HG03558 (cell line): Measurements from ENCODE around the gene SYT15.

Experiments used
- ATAC-seq: cut with Tn5 transposase; IDR thresholded peaks from one replicate; pipeline ENCODE4 v1.9.1; 2021; ENCODE audit warnings: moderate number of reproducible peaks; ENCODE audit not compliant: unreplicated experiment; ENCODE audit errors: extremely low read depth

SYT15 gene

DNA sequence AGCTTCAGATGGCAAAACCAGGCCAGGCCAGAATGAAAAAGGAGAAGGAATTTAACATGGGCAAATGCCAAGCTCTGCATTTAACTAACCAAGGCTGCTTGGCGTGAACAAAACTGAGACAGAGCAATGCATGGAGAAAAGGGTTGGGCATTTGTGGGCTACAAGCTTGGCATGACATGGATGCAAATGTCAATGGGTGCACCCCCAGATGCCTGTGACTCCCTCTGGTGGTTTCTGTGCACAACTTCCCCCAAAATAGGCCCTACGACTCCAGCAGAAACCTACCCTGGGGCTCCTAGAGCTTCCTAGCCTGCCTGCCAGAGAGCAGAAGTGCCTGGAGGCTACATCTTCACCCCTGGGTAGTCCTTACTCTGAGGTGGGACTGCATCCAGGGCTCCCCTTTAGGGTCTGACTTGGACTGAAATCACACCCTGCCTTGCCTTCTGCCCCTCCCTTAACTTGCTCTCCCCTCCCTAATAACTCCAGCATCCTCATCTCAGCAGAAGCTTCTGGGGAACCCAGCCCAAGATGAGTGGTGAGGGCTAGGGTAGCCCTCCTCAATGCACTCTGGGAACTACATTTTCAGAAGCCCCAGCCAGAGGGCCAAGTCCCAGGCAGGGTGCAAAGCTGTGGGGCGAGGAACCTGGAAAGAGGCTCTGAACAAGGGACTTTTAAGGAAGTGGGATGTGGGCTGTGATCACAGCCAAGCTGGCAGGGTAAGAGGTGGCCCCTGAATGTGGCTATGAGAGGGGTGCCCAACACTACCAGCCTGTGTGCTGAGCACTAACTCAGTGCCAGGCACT, 33.7 kb upstream of the SYT15 start:
- no peak for ATAC-seq

DNA sequence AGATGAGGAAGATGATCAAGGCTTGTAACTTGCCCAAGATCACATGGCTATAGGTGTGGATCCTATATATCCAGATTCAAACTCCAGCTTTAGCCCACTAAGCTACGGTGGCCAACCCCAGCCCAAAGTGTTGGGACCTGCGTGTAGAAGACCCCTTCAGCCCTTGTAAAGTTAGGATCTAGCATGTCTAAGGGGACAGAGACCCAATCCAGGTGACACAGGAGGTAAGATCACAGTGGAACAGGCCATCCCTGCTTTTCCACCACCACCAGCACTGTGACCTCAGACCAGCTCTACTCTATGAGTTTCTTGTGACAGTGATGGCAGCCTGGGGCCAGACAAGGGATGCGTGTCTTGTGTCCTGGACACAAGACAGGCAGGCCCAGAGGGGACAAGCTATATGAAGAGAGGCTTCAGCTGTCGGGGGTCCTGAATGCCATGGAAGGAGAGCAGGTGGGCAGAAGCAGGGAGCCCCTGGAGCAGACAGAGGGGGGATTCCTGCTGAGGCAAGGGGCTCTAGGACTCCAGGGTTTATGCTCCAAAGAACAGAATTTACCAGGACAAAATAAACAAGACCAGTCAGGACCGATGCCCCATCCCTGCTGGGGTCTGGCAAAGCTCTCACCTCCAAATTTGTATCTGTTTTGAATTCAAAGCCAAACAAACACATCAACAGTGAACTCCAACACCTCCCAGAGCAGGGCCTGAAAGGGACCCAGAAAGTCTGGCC, 32.9 kb upstream of the SYT15 start:
- ATAC-seq, result no peak

DNA sequence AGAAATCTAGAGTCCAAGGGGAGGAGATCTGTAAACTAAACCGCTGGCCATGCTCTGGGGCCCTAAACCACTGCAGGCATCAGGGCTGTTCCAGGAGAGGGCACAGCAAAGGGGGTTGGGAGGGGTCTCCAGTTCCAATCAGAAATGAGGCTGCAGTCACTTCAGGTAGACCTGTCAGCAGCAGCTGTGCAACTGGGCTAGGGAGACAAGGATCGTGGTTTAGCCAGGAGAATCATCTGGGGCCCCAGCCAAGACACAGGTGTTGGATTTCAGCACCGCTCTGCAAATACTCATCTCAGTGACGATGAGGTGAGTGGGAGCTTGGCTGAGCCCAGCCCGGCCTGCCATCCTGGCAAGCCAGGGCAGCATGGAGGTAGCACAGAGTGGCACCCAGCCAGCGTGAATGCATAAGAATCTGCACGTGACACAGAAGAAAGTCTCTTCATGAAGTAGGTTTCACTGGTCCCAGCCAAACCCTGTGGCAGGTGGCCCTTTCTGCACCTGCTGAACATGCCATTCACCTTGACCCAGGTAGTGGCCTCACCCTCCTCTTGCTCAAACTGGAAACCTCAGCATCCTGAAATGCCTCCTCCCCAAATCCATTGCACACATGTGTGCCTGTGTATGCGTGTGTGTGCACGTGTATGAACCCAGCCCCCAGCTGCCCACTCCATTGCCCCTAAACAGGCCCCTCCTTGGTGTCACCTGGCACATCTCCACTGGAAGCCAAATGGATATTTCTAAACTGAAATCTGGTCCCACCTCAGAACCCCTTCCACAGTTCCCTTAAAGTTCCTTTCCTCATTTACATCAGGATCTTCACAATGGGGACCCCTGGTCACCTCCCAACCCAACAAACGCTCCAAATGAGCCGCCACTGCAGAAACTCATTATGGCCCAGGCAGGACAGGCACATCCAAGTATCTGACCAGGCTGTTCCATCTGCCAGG, 32.1 kb upstream of the SYT15 start:
- no peak for ATAC-seq

DNA sequence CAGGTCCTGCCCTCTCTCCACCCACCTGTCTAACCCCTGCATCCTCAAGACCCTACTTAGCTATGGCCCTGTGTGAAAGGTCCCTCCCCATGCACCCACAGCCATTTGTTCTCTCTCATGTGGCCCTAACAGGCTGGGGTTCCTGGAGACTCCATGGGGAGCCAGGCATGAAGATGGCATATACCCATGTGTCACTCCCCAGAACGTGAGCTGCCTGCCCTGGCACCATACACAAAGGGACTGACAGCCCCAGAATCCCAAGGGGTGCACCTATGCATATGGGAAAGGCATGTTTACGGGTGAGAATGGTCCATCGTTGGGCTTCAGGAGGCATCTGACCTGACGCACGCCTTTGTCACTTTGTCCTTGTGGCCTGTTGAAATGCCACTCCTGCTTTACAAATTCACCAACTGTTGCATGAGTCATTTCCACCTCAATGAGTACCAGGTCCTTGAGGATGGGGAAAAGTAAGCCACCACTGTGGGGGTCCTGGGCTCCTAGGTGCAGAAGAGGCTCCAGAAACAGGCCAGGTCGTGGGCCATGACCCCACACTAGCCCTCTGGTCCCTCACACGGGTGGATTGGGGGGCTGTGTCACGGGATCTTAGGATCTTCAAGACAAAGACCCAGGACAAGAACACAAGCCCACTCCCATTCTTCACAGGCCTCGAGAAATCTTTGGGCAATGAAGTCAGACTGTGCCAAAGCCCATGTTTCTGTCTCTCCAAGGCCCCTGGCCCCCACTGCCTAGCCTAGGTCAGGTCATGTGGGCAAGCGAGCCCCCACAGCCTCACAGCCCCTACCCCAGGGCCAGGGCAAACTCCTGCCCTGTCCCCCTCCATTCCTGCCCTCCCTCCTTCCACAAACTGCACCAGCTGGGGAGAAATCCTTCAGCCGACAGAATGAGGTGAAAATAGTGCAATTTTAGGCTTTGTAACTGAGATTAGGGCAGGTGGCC, 31.1 kb upstream of the SYT15 start:
- ATAC-seq, result no peak

DNA sequence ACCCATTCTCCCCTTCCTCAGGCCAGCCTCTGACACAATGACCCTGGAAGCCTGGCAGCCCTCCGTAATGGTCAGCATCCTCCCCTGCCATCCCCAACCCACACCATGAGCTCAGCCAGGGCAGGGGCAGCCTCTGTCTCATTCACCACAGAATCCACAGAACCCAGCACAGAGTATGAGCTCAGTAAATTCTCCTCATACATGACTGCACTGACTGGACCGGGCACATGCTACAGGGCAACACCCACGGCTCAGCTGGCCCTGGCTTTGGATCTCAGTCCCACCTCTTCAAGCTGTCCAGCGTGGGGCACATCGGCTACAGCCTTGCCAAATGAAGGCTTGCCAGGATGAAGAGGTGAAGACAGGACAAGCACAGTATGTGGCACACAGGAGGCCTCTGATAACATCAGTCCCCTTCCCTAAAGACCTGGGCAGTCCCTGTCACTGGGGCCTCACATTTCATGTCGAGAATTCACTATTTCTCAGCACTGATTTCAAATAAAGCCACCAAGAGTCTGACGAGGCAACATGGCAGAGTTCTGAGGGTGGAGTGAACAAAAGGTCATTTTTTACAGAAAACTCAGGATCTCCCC, 30.3 kb upstream of the SYT15 start:
- no peak for ATAC-seq

DNA sequence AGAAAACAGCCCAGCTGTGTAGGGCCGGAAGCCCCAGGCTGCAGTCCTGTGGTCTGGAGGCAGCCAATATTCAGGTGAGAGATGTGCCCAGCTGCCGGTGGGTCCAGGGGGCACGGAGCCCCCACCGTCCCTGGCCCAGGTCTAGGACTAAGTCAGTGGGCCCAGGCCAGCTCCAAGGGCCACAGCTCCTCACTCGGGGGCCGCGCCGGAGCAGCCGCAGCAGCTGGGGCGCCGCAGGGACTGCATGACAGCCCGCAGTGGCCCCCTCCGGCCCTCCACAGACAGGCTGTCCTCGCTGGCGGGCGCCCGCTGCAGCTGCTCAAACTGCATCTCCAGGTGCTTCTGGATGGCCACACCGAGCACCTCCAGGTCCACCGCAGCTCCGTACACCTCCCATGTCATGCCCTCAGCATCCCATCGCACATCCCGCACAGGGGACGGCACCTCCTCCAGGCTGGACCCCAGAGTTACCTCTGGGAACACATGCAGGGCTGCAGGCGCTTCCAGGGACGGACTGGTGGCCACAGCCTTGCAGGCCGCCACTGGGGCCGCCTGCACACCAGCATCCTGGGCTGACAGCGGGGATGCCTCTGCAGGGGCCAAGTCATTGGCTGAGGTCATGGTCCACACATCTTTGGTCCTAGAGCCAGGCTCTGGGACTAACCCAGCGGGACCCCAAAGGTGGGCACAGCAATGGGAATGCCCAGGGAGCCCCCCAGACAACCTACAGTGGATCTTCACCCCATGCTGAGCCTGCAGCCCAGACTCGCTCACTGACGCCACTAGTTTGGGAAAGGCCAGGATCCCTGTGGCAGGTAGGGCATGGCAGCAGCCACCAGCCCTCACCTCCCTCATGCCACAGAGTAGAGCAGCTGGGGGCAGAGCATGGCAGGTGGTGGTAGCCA, 29.5 kb upstream of the SYT15 start:
- ATAC-seq, result no peak

DNA sequence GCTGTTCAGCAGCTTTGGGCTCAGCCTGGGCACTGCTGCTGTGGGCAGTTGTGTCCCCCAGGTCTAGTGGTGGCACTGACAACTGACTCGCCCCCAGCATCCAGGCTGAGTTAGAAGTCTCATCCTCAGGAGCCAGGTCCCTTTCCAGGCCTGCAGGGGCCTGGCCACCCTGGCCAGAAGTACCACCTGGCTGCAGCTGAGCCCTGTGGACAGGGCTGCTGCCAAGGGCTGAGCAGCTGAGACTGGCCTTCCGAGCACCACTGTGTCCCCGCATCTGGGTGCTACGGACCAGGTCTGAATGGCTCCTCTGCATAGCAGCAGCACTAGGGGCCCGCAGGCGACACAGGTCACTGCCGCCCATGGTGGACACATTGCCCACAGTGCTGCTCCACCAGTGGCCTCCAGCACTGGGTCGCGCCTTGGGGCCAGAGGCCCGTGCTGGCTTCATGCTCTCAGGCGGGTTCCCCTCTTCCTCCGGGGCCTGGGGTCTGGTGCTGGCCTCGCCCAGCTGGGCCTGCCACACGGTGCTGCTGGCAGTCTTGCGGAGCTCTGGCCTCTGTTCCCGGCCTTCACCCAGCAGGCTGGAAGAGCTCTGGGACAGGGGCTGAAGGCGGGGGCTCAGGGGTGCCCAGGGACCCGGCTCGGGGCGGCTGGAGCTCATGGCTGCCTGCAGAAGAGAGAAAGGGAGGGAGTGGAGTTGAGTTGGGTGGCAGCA, 28.7 kb upstream of the SYT15 start:
- no peak for ATAC-seq

DNA sequence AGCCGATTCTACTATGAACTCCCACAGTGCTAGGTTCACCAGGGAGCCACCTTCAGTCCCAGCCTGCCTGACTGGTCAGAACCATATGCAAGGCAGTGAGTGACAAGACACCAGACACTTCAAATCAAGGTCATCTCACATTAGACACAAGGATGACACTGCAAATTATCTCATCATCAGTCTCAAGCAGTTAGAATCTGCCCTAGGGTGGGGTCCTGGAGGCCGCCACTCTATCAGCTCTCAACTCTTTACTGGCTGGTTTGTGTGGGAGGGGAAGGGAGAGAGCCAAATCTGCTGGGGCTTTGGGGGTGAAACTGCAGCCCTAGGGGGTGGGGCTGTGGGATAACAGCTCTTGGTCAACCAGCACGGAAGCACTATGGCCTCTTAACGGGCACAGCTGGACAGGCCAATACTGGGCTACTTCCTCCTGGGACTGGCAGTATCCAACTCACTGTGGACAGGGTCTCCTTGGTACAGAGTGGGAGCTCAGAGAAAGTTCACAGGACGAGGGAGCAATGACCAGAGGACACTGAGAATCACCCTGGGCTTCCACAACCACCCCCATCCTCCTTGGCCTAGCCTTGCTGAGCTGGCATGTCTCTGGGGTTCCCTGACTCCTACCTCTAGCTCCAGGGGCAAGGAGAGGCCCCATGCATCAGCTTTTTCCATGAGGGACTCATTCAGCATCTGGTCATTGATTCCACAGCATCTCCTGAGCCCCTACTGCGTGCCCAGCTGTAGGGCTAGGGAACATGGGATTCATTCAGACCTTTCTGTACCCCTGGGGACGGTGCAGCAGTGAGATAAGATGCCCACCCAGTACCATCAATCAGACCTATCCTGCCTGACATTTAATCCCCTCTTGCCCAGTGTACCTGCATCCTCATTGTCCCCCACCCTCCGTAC, 27.9 kb upstream of the SYT15 start:
- ATAC-seq, result no peak

DNA sequence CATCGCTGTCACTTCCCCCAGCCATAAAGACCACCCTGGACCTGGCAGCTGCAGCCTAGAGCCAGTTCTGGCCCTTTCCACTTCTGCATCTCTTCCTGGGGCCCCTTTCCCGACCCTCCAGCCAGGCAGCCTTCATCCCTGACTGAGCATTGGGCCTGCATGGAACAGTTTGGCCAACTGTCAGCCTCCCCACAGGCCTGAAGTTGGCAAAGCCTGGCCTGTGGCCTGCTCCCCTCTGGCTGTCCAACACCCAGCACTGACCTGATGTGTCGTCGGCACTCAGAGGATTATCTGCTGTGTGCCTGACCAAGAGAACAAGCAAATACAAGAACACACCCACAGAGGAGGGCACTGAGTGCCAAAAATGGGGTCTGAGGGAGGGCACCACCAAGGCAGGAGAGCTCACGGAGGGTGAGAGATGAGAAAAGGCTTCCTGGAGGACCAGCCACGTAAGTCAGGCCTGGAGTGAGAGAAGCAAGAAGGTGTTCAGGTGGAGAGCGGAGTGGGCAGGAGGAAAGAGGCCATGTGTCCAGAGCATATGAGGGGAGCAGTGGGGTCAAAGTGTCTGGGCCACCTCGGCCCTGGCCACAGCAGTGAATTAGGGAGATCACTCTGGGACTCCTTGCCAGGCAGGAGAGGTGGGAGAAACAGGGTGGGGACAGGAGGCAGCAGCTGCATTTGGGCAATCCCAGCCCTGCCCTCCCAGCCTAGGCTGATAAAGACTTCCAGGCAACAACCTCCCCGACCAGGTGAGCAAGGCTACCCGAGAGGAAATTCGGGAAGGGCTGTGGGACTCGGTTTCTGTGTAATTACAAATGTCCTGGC, 27.0 kb upstream of the SYT15 start:
- no peak for ATAC-seq

DNA sequence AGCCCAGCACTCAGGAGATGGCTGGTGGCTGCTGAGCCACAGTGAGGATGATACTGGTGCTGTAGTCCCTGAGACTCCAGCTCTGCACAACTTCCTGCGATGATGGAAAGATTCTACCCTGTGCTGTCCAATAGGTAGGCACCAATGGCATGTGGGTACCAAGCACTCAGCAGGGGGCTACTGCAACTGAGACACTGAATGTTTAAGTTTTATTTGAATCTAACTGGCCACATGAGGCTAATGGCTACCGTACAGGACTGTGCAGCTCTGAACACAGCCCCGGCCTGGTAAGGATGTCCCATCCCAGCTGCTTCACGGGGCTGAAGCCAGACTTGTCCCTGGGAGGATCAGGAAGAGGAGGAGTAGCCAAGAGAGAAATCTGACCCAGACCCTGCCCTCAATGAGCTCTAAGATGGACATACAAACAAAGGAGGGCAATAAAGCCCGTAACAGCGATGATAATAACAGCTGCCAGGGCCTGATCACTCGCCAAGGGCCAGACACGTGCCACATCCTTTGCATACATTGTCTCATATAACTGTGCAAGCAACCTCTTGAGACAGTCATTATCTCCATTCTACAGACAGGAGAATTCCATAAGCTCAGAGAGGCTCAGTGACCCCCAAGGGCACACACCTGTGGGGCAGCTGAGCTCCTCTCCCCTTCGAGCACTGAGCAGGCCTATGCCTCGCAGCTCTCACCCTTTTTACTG, 26.2 kb upstream of the SYT15 start:
- ATAC-seq, result no peak

DNA sequence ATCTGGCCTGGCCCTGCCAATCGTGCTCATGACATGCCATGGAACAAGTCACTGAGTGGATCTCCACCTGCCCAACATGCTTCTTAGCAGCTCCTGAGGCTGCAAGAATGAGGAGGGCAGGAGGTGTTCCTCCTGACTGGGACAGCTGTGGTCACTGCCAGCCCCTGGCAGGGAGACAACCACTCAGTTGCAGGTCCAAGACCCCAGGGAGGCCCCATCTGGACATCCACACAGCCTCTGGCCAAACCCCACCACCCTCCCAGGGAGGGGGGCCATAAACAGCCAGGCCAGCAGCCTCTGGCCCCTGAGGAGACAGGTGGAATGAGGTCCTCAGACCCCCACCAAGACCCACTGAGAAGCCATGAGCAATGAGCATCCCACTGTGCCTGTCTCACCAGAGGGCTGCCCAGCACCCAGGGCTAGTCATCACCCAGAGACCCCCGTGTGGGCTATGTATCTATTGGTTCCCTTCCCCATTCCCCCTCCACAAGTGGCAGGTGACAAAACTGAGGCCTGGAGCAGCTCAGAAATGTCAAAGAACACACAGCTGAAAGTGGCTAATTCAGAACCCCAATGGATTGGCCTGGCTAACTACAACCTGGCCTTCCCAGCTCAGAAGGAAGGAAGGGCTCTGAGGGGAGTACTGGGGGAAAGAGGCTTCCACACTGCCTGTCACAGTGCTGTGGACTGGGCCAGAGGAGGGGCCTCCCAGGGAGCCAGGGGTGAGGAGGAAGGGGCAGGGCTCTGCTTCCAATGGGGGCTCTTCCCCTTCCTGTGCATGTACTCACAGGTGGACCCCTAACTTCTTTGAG, 25.5 kb upstream of the SYT15 start:
- no peak for ATAC-seq

DNA sequence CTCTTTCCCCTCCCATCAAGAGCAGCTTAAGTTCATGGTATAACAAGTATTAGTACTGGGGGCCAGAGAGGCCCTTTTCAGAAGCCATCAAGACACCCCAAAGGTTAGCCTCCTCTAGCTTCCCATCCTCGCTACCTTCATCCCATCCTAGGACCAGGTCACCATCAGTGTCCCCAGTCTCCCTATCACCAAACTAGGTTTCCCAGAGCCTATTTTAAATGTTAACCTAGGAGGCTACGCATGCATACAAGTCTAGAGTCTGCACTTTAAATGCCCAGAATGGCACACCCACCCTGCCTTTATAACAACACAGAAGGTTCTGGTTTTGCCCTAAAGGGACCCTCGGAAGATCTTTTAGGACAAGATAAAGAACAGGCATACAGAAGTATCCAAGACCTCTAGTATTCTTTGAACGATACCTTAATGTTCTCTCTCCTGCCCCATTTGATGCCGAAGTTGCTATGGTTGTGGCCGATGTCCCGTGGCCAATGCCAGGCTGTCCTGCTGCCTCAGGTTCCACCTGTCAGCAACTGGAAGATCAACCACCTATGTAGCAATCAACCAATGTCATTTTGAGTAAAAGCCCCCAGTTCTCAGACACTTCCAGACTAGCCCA, 24.7 kb upstream of the SYT15 start:
- ATAC-seq, result no peak

DNA sequence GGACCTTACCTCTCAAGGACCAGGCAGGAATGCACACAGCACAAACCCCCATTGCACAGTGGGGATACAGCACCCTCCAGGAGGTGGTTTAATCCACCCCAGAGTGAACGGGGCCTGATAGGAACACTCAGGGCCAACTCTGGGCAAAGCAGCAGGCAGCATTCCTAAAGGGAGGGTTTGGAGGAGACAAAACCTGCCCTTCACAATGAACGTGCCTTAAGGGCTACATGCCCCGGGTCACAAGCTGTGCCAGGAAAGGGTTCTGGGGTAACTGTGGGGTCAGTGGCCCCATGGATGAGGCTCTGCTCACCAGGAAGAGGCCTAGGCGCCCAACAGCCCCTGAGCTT, 23.6 kb upstream of the SYT15 start:
- ATAC-seq, result no peak
